Naive B cell (primary cell): Measurements from ENCODE around the gene APOA4. TPM values are rescaled to one million over a fixed set of nuclear protein-coding genes. Genes with fewer than 3 reads are reported as not detected.

ENCODE experiments used
- ATAC-seq, 2 donors: fragments of 150-1000 bp; cut with Tn5 transposase; 2 replicates each; pipeline ENCODE4 v1.10.0; 2021; ENCODE audit warnings: low read depth in 2 of 2, mild to moderate bottlenecking in 2 of 2, moderate library complexity in 2 of 2
- DNase-seq: peaks from one replicate; pipeline ENCODE4 v3.0.0; 2022
- H3K27ac Mint-ChIP-seq, 6 donors: one replicate each; pipeline ENCODE4 v1.8.0; 2020 to 2022; ENCODE audit warnings: mild to moderate bottlenecking in 6 of 6, mixed read lengths in 6 of 6, moderate library complexity in 5 of 6, inconsistent platforms in 2 of 6
- H3K27me3 Mint-ChIP-seq, 3 donors: one replicate each; pipeline ENCODE4 v1.8.0; 2021 to 2022; ENCODE audit warnings: mixed read lengths in 3 of 3, mild to moderate bottlenecking in 1 of 3
- H3K36me3 Mint-ChIP-seq, 2 donors: one replicate each; pipeline ENCODE4 v1.8.0; 2020 to 2022; ENCODE audit warnings: mixed read lengths in 2 of 2, inconsistent platforms in 1 of 2, mild to moderate bottlenecking in 1 of 2
- H3K4me1 Mint-ChIP-seq, 3 donors: one replicate each; pipeline ENCODE4 v1.8.0; 2020 to 2022; ENCODE audit warnings: mixed read lengths in 3 of 3, inconsistent platforms in 1 of 3, mild to moderate bottlenecking in 1 of 3, moderate library complexity in 1 of 3
- H3K4me3 Mint-ChIP-seq, 8 donors: one replicate each; pipeline ENCODE4 v1.8.0; 2020 to 2022; ENCODE audit warnings: mild to moderate bottlenecking in 8 of 8, mixed read lengths in 8 of 8, moderate library complexity in 8 of 8, inconsistent platforms in 2 of 8
- H3K9me3 Mint-ChIP-seq, 7 donors: one replicate each; pipeline ENCODE4 v1.8.0; 2020 to 2022; ENCODE audit warnings: mixed read lengths in 7 of 7, mild to moderate bottlenecking in 5 of 7, inconsistent platforms in 2 of 7, moderate library complexity in 1 of 7
- polyA plus RNA-seq, 6 donors: library from polyadenylated mRNA; unstranded; fragments of 300-500 nt; fragmentation: Illumina TruSeq; gene quantifications; one replicate each; pipeline ENCODE4 v1.2.3, GENCODE V29; 2021; ENCODE audit warnings: low read depth in 6 of 6

The APOA4 gene
- polyA plus RNA-seq, 6 donors from 2014 or later, result not detected

- H3K36me3 Mint-ChIP-seq, result peaks cover 57 to 63% of the 10 kb centered on the region in 2 donors
- no peak overlapping the region for H3K27ac Mint-ChIP-seq
- peaks cover 10 to 16% (median 14%) of the 10 kb centered on the region in 3 donors for H3K4me1 Mint-ChIP-seq
- H3K9me3 Mint-ChIP-seq, result no peaks in the 10 kb centered on the region
- ATAC-seq, result no peak
- no peaks in the 10 kb centered on the region for H3K27me3 Mint-ChIP-seq
- no peak overlapping the region for H3K4me3 Mint-ChIP-seq
- no peak for DNase-seq
Observed at GRCh38 chr11:116859175-116859574, 36.1 kb upstream of the APOA4 start.

DNA sequence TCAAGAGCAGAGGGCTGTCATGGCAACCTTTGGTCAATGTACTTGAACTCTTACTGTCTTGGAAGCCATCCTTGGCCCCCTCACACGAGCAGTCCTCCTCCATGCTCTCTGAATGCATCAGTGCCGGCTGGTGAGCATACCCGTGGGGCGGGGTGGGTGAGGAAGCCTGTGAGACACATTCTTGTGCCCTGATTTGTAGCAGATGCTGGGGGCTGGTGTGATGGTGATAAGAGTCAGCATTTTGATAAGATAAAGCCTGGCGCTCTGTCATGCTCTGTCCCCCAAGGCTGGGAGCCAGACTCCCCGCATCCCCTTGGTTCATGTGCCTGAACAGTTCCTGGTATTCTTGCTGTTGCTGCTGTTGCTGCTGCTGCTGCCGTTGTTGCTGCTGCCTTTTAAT, 34.8 kb upstream of the APOA4 start:
- H3K4me3 Mint-ChIP-seq, result no peak overlapping the region
- H3K4me1 Mint-ChIP-seq, result peaks cover 23 to 28% (median 25%) of the 10 kb centered on the region in 3 donors
- H3K27ac Mint-ChIP-seq, result peak overlapping the region in 1 of 6 donors; percentile 30

DNA sequence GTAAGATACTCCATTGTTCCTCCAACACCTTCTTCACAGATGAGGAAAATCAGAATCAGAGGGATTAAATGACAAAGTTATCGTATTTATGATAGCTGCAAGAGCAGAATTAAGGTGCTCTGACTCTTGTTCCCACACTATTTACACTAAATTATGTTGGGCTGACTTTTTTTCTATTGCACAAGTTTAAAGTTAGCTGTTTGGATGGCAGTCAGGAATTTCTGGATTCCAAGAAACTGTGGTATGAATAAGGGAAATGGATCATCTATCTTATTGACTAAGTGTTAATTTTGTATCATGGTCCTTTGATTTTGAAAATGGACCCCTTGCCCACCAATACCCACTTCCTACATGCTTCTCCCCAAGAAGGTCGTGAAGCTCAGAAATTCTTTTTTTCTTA, 34.2 kb upstream of the APOA4 start:
- no peak for ATAC-seq
- H3K9me3 Mint-ChIP-seq, result no peaks in the 10 kb centered on the region
- no peak for DNase-seq
- H3K27me3 Mint-ChIP-seq, result no peaks in the 10 kb centered on the region
- H3K4me3 Mint-ChIP-seq, result no peak overlapping the region
- no peak overlapping the region for H3K27ac Mint-ChIP-seq
- peaks cover 49 to 55% of the 10 kb centered on the region in 2 donors for H3K36me3 Mint-ChIP-seq
- peaks cover 29 to 34% (median 31%) of the 10 kb centered on the region in 3 donors for H3K4me1 Mint-ChIP-seq

More for the DNA sequence above, 34.8 kb upstream of the APOA4 start:
- ATAC-seq (no peak), DNase-seq (no peak)
- H3K36me3 Mint-ChIP-seq, result peaks cover 50 to 55% of the 10 kb centered on the region in 2 donors
- no peaks in the 10 kb centered on the region for H3K9me3 Mint-ChIP-seq
- H3K27me3 Mint-ChIP-seq, result no peaks in the 10 kb centered on the region

- Mint-ChIP-seq H3K36me3 (peaks cover 42 to 46% of the 10 kb centered on the region in 2 donors), H3K4me3 (peak overlapping the region in 1 of 8 donors; percentile 10)
Observed at GRCh38 chr11:116856423-116856822, 33.3 kb upstream of the APOA4 start.

GRCh38 chr11:116855413-116855812, 32.3 kb upstream of the APOA4 start:
- DNase-seq (no peak), ATAC-seq (no peak)
- Mint-ChIP-seq H3K27me3 (no peaks in the 10 kb centered on the region), H3K36me3 (peaks cover 34 to 37% of the 10 kb centered on the region in 2 donors), H3K9me3 (no peaks in the 10 kb centered on the region), H3K4me1 (peaks cover 45 to 48% (median 45%) of the 10 kb centered on the region in 3 donors), H3K27ac (peak overlapping the region in 2 of 6 donors; percentile 47 to 50), H3K4me3 (peak overlapping the region in 4 of 8 donors; percentile 0 to 69 (median 12))

More at GRCh38 chr11:116856423-116856822, 33.3 kb upstream of the APOA4 start:
- no peak for DNase-seq
- Mint-ChIP-seq H3K9me3 (no peaks in the 10 kb centered on the region), H3K4me1 (peaks cover 38 to 43% (median 40%) of the 10 kb centered on the region in 3 donors), H3K27ac (peak overlapping the region in 2 of 6 donors; percentile 40 to 43), H3K27me3 (no peaks in the 10 kb centered on the region)
- no peak for ATAC-seq

DNA sequence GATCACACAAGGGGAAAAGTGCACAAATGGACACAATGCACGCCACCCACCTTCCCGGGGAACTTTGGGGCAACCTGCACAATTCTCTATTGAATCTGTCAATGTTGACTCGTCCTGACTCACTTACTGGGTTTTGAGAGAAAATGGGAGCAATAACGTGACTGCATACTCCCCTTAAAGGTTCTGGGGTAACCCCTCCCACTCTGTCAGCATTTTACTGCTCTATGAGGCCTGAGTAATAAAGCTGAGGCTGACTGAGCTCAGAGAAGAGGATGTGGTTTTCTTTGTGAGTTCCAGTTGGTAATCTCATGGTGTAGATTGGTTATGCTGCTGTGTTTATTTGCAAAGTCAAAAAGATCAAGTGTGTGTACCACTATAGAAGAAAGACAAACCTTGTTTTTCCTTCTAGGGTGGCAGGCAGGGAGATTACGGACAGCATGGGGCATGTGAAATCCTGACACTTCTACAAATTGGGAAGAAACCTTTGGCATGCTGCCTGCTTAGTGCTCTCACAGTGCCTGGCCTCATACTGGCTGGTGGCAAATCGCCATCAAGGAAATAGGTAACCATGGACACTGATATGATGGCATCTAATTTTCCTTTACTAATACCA, 30.5 kb upstream of the APOA4 start:
- DNase-seq (peak; percentile 65), ATAC-seq (peak; percentile 98 to 99)
- Mint-ChIP-seq H3K4me3 (peak overlapping the region in 7 of 8 donors; percentile 10 to 74 (median 40)), H3K9me3 (no peaks in the 10 kb centered on the region), H3K27ac (peak overlapping the region in 4 of 6 donors; percentile 1 to 67 (median 20)), H3K27me3 (no peaks in the 10 kb centered on the region), H3K36me3 (peaks cover 26 to 28% of the 10 kb centered on the region in 2 donors), H3K4me1 (peaks cover 54 to 59% (median 56%) of the 10 kb centered on the region in 3 donors)

DNA sequence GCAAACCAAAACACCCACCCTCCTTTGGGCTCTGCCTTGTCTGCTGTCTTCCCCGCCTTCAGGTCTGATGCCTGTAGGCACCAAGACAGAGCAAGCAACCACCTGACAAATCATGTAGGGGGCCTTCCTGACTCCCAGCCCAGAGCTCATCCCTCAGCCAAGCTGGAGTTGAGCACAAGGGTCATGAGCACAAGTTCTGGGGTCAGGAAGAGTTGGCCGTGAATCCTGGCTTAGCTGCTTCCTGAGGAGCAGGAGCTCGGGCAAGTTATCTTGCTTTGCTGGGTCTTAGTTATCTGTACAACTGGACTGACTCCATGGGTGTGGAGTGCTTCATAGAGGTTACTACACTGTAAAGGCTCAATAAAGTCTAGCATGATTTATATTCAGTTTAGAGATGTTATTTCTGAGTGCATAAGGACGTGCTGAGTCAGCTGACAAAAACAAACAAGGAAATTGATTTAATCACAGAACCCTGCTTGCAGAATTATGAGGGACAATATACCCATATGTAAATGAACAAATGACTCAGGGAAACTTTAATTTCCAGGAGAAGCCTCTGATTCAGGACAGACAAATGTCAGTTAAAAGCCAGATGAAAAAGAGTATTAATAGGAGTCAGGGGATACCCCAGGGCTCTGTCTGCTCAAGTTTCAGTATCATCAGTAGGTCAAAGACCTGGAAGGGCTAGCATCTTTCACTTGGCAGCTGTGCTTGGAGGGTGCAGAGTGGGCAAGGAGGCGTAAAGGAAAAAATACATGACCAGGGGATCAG, 29.3 kb upstream of the APOA4 start:
- no peak for ATAC-seq
- Mint-ChIP-seq H3K9me3 (no peaks in the 10 kb centered on the region), H3K36me3 (peaks cover 19 to 20% of the 10 kb centered on the region in 2 donors), H3K27me3 (no peaks in the 10 kb centered on the region), H3K4me1 (peaks cover 54 to 59% (median 56%) of the 10 kb centered on the region in 3 donors), H3K27ac (peak overlapping the region in 3 of 6 donors; percentile 15 to 82 (median 59)), H3K4me3 (peak overlapping the region in 7 of 8 donors; percentile 10 to 70 (median 51))
- DNase-seq, result no peak

GRCh38 chr11:116851626-116852025, 28.5 kb upstream of the APOA4 start:
- Mint-ChIP-seq H3K36me3 (peaks cover 13 to 19% of the 10 kb centered on the region in 2 donors), H3K4me3 (peak overlapping the region in 6 of 8 donors; percentile 10 to 70 (median 42)), H3K9me3 (no peaks in the 10 kb centered on the region), H3K4me1 (peaks cover 54 to 59% (median 56%) of the 10 kb centered on the region in 3 donors), H3K27me3 (no peaks in the 10 kb centered on the region), H3K27ac (no peak overlapping the region)
- peak in 1 of 2 donors; percentile 24 for ATAC-seq
- DNase-seq, result peak; percentile 19

GRCh38 chr11:116849486-116849885, 26.4 kb upstream of the APOA4 start:
- no peaks in the 10 kb centered on the region for H3K27me3 Mint-ChIP-seq
- peaks cover 43 to 49% (median 46%) of the 10 kb centered on the region in 3 donors for H3K4me1 Mint-ChIP-seq
- DNase-seq, result no peak
- peaks cover 20 to 26% of the 10 kb centered on the region in 2 donors for H3K36me3 Mint-ChIP-seq
- H3K9me3 Mint-ChIP-seq, result no peaks in the 10 kb centered on the region
- ATAC-seq, result no peak
- H3K27ac Mint-ChIP-seq, result peak overlapping the region in 2 of 6 donors; percentile 21 to 41
- H3K4me3 Mint-ChIP-seq, result no peak overlapping the region

DNA sequence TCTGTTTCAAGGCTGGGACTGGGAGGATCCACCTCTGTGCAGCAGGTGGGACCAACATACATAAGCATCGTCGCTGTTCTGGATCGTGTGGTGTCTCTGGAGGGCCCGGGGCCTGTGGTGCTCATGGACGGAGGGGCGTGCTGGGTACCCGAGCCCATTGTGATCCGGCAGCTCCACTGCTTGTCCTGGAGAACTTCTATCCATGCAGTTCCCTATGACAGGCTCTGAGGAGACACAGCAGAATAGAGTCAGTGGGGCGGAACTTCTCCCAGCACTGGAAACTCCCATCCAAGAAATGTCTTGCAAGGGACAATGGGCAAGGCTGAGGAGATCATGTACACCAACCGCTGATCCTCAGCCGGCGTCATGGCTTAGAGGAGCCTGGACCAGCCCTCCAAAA, 26.0 kb upstream of the APOA4 start:
- DNase-seq (no peak), ATAC-seq (no peak)
- Mint-ChIP-seq H3K4me1 (peaks cover 39 to 44% (median 42%) of the 10 kb centered on the region in 3 donors), H3K27ac (no peak overlapping the region), H3K36me3 (peaks cover 20 to 26% of the 10 kb centered on the region in 2 donors), H3K9me3 (no peaks in the 10 kb centered on the region), H3K4me3 (no peak overlapping the region), H3K27me3 (no peaks in the 10 kb centered on the region)

DNA sequence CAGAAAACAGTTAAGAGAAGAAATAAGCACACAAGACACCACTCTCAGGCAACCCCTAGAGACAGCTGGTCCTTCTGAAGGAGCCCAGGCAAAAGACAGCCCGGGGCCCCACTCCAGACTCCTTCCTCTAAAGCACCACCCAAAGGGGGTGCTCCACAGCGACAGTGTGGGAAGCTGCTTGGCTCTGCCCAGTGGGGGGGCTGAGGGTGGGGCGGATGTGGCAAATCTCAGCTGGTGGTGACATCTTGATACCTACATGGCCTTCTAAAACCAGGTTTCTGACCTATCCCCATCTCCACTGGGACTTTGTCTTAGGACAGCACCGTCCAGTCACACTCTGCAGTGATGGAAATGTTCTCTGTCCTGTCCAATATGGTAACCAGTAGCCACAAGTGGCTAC, 24.5 kb upstream of the APOA4 start:
- H3K4me1 Mint-ChIP-seq, result peaks cover 26 to 30% (median 28%) of the 10 kb centered on the region in 3 donors
- no peak overlapping the region for H3K27ac Mint-ChIP-seq
- H3K27me3 Mint-ChIP-seq, result no peaks in the 10 kb centered on the region
- no peaks in the 10 kb centered on the region for H3K9me3 Mint-ChIP-seq
- ATAC-seq (no peak), DNase-seq (no peak)
- peaks cover 31 to 35% of the 10 kb centered on the region in 2 donors for H3K36me3 Mint-ChIP-seq
- H3K4me3 Mint-ChIP-seq, result no peak overlapping the region

DNA sequence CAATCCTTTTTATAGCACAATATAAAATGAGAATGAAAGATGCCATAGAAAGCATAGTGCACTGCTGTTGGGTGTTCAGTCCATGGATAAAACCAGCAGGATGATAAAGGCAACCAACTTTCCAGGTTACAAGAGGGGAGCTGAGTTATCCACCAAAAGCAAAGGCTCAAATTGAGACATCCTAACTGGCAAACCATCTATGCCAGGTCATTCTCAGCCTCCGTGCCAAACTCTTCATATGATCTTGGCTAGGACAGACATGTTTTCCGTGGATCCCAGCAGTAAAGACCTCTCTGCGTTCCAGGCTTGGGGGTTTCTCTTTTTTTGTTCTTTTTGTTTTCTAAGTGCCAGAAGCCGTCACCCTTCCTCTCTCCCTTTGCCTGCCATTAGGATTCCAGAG, 21.6 kb upstream of the APOA4 start:
- no peaks in the 10 kb centered on the region for H3K9me3 Mint-ChIP-seq
- ATAC-seq, result no peak
- H3K27ac Mint-ChIP-seq, result peak overlapping the region in 1 of 6 donors; percentile 28
- H3K4me1 Mint-ChIP-seq, result peaks cover 3 to 8% (median 3%) of the 10 kb centered on the region in 3 donors
- H3K27me3 Mint-ChIP-seq, result no peaks in the 10 kb centered on the region
- no peak overlapping the region for H3K4me3 Mint-ChIP-seq
- peaks cover 31 to 35% of the 10 kb centered on the region in 2 donors for H3K36me3 Mint-ChIP-seq
- DNase-seq, result no peak

GRCh38 chr11:116843661-116844060, 20.6 kb upstream of the APOA4 start:
- no peaks in the 10 kb centered on the region for H3K9me3 Mint-ChIP-seq
- H3K27me3 Mint-ChIP-seq, result no peaks in the 10 kb centered on the region
- DNase-seq (no peak), ATAC-seq (no peak)
- H3K4me3 Mint-ChIP-seq, result no peak overlapping the region
- H3K4me1 Mint-ChIP-seq, result peaks cover 0 to 4% (median 0%) of the 10 kb centered on the region in 3 donors
- H3K36me3 Mint-ChIP-seq, result peaks cover 31 to 35% of the 10 kb centered on the region in 2 donors
- no peak overlapping the region for H3K27ac Mint-ChIP-seq
